Inferior parietal cortex (tissue), 1 donor: ENCODE data around the gene LRRC25.

Source experiments
- DNase-seq: peaks from one replicate; pipeline ENCODE4 v3.0.0-alpha.2; 2016; ENCODE audit errors: extremely low spot score

Gene LRRC25

DNA sequence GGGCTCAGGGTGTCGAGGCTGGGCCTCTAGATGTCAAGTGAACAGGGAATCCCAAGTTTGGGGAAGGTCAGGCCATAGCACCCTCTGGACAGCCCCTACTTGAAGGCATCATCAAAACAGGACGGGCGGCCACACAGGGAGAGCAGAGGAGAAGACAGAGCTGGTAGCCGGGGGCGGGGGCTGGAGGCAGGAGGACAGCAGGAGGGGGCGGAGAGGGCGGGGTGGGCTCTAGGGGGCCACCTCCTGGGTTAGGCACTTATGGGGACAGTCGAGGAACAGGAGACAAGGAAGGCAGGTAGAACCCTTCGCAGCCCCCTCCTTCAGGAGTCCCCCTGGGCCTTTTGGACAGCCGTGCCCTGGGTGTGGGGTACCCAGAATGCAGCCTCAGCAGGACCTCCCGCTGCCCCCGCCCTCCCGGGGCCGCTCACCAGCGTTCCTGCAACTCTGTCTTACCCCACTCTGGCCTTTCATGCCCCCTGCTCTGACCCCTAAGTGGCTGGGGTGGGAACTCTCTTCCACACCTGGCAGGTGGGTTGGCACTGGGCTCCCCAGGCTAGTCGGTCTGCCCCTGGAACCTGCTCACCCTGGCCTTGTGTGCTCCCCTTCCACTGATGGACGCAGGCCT lies 27.6 kb upstream of the LRRC25 start:
- no peak for DNase-seq

DNA sequence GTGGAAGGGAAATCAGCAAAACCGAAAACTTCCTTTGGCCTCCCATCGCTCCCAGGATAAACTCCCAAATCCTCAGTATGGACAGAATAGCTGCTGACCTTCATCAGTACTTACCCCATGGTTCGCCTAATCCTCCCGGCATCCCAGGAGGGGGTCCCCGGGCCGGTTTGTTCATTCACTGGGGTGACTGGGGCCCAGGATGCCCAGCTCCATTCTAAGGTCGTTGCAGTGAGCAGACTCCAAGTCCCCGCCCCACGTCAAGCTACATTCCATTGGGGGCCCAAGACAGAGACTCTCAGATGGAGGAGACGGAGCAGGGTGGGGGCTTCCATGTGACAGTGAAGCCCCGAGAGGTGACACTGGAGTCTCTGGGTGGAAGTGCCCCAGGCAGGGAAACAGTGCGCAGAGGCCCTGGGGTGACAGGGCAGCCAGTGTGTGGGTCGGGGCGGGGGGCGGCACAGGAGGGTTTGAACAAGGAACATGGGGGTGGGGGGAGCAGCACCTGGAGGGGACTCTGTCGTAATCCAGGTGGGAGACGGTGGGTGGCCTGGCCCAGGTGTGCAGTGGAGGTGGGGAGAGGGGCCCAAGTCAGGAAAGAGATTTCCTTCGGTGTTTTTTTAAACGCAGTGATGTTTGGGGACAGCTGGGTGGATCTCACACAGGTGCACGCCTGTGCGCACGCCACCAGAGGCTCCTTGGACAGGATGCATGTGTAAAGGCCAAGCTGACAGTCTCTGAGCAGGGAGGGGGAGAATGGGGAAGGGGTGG lies 26.9 kb upstream of the LRRC25 start:
- DNase-seq = no peak

DNA sequence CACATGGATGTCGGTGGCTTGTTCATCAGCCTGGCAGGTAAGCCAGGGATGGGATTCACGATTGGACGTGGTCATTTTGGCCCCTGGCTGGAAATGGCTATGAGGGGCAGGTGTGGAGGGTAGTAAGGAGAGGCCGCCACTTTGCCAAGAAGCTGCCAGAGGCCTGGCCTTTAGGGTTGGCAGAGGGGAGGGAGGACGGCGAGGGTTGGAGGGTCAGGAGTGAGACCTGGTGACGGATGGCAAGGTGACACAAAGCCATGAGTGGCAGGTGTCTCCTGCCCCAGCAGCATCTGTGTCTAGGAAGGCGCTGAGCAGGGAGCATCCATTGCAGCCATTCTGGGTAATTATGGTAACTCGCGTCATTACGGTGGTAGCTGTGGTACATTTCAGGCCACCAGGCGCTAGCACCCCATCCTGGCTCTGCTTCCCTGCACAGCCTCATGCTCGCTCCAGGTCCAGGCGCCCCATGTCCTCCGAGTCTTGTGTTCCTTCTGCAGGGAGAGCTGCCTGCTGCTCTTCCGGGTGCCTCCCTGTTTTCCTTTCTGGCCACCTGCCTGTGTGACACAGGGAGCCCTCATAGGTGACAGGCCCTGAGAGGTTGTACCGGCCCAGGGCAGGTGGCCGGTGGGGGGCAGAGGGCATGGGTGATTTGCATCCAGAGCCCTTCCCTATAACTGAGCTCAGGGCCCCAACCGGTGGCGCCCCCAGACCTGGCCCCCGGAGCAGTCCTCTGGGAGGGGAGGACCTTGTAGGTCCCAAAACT lies 26.0 kb upstream of the LRRC25 start:
- no peak for DNase-seq

- no peak for DNase-seq
Observed at GRCh38 chr19:18422530-18423191, 25.2 kb upstream of the LRRC25 start.

DNA sequence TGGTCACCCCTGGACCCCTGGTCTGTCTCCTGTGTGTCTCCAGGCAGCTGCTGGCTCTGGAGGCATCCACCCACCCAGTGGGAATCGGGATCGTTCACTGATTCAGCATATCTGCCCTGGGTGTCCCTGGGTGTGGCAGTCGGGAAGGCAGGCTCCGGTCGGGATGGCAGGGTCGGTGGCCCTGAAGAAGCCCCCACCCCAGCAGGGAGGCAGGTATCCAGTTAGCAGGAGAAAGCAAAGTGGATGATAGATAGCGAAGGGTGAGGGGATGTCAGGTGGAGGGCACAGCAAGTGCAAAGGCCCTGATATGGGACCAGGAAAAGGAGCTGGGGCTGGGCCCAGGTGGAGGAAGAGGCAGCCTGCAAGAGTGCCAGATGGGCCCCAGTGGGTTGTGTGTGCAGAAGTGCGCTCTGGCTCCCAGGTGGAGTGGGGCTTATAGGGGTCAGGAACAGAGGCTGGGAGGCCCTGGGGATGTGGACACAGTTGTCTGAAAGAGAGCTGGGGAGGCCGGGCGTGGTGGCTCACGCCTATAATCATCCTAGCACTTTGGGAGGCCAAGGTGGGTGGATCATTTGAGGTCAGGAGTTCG lies 24.0 kb upstream of the LRRC25 start:
- DNase-seq = no peak

- no peak for DNase-seq
Observed at GRCh38 chr19:18420930-18421329, 23.5 kb upstream of the LRRC25 start.

GRCh38 chr19:18419699-18420460 lies 22.5 kb upstream of the LRRC25 start:
- no peak for DNase-seq

DNA sequence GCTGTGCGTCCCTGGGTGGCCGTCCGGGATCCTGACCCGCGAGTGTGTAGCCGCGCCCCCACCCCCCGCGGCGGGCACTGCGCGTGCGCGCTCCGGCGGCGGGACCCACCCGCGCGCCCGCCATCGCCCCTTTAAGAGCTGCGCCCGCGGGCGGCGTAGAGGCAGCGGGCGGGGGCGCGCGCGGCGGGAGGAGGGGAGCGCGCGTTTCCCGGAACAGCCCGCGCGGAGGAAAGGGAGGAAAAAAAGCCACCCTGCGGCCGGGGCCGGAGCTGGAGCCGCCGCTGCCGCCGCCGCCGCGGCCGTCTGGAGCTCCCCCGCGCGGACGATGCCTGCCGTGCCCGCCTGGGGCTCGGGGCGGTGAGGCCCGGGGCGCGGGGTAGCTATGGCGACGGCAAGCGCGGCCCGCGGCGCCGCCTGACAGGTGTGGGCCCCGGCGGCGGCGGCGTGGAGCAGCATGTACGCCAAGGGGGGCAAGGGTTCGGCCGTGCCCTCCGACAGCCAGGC lies 21.8 kb upstream of the LRRC25 start, which contains the start of gene SSBP4:
Gene SSBP4, plus strand, starts transcription at position 204 of the 504 bp plus-strand sequence. Its CDS starts 251 bp downstream, at position 455.
- peak; percentile 67 for DNase-seq

DNA sequence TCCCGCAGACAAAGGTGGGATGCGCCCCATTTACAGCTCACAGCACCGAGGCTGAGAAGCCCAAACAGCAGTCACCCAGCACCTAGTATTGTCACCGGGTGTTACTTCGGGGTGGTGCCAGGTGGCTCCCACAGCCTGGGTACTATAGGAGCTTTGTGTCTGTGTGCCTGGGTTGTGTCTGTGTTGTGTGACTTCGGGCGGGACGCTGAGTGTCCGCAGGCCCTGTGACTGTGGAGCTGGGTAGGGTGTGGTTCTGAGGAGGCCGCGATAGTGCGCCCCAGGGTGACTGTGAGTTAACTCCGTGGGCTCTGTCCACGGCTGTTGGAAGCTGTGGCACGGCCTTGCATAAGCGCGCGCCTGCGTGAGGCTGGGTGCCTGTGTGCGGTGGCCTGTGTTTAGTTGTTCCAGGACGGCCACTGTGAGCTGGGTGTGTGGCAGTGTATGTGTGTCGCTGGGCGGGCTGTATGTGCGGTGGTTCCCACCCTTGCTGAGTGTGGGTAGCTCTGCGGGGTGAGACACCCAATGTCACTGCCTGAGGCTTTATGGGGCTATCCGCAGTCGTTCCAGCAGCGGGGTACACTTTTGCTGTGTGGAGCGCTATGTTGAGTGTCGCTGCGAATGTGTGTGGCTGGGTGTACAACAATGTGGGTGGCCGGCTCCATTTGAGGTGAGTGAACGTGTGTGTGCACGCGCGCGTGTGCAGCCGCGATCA lies 21.2 kb upstream of the LRRC25 start:
- no peak for DNase-seq

GRCh38 chr19:18418029-18418482 lies 20.6 kb upstream of the LRRC25 start:
- no peak for DNase-seq

- no peak for DNase-seq
Observed at GRCh38 chr19:18417250-18418028, 20.0 kb upstream of the LRRC25 start.

- DNase-seq = peak; percentile 67
Observed at GRCh38 chr19:18416778-18417249, 19.4 kb upstream of the LRRC25 start.

DNA sequence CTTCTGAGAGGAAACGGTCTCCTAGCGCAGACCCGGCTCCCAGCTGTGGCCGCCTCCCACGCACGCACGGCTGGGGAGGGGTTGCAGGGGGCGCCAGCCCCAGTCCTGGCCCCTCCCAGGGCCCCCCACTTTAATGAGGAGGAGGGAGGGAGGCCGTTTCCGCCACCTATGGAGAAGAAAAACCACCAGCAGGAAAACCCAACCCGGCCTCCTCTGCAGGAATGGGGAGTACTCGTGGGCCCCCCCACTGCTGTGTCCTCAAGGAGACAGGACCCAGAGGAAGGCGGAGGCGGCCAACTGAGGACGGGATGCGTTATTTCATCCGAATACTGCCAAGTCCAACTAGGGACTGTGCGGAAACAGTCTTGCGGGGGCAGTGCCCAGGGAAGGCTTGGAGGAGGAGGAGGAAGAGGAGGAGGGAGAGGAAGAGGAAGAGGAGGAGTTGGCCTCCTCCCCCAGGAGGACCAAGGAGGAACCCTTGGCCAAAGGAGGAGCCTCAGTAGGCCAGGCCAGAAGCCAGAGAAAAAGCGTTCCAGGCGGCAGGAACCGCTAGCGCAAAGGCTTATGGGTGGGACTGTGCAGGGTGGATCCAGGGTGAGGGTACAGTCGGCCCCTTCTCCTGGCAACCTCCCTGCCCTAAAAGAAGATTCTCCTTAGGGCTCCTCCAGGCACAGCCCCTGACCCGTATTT lies 17.9 kb upstream of the LRRC25 start:
- DNase-seq = peak; percentile 61

DNA sequence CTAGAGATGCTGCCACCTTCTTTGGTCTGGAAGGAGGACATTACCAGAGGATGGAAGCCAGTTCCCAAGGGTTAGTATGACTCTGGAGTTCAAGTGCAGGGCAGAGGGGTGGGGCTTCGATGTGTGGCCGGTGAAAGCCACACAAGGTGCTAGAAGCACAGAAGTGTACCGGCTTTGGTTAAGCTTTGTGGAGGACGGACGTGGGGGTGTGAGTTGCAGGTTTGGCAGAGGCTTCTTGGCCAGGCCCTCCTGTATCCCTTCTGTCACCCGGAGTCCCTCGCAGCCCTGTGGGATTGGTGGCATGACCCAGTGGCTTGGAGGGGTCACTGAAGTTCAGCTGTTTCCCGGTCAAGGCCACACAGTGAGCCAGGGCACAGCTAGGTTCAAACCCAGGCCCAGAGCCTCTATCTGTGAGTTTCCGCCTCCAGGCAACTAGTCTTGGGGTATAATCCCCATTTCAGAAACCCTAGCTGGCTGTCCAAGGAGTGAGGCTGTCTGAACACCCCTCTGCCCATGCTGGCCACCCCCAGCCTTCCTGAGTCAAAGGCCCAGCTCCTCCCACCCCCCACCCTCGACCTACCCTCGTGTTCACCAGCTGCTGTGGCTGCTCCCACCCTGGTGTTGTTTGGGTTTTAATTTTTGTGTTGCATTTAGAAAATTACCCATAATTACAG lies 17.2 kb upstream of the LRRC25 start:
- no peak for DNase-seq

DNA sequence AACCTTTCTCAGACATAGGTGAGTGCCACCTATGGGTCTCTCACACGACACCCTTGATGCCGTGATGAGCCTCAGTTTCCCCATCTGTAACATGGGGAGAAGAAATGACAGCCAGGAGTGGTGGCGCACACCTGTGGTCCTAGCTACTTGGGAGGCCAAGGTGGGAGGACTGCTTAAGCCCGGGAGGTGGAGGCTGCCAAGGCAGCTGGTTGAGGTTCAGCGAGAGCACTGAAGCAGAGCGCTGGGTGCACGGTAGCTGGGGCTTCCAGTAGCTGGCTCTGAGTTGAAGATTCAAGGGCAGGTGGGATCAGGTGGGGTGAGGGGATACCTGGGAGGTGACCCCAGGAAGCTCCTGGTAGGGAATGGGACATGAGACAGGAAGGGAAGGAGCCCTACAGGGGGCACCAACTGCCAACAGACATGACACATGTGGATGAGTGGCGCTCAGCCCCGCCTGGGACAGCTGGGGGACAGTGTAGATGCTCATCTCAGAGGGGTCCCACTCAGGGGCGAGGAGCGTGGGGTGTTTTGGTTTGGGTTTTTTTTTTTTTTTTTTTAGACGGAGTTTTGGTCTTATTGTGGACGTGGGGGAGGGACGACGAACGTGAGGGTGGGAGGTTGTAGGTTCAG lies 15.3 kb upstream of the LRRC25 start:
- DNase-seq = no peak

DNA sequence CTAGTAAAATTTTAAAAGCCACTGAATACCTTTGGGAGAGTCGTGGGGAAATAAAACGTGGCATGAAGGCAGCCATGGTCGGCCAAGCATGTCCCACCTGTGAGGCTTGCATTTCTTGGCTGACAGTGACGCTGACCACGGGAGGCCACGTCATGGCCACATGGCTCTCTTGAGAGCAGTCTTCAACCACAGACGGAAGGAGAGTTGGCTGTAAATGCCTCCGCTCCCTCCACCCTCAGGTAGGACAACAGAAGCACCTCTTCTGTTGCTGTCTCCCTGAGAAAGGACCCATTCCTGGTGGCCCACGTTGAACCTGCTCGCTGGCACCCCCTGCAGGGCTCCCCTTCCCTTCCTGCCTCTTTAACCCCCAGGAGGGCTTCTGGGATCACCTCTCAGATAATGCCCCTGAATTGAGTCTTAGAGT lies 10.6 kb upstream of the LRRC25 start:
- no peak for DNase-seq

DNA sequence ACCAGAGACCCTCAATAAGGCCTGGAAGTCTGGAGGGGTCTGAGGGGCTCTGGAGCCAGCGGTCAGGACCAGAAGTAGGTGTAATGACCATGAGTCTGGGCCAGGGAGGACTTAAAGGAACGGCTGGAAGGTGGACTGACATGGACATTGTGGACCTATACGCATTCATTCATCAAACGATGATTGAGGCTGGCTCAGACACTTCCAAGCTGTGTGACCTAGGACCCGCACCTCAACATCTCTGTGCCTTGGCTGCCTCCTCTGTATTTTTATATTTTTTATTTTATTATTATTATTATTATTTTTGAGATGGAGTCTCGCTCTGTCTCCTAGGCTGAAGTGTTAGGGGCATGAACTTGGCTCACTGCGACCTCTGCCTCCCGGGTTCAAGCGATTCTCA lies 9.3 kb upstream of the LRRC25 start:
- DNase-seq = no peak
